K562 (cell line): Measurements from ENCODE around the gene GABRD.

ENCODE experiments used
- CBX1 ChIP-seq: sonication (generic); IDR thresholded peaks from 2 replicates; pipeline ENCODE4 v1.6.1; 2016; ENCODE audit warnings: antibody characterized with exemption, low read depth, mild to moderate bottlenecking
- CTCF ChIP-seq, 3 experiments: IDR thresholded peaks in 2 of 3; conservative IDR thresholded peaks in 1 of 3; 2 replicates each; pipeline ENCODE4 v1.5.1; 2011 to 2012; ENCODE audit warnings: low read length in 3 of 3, mild to moderate bottlenecking in 3 of 3, control low read depth in 2 of 3, improper control_type of control experiment in 1 of 3, inconsistent platforms in 1 of 3, low read depth in 1 of 3, mixed read lengths in 1 of 3, moderate library complexity in 1 of 3; ENCODE audit not compliant: insufficient read depth in 2 of 3
- EGR1 ChIP-seq: fragments of 450-650 bp; conservative IDR thresholded peaks from 2 replicates; pipeline ENCODE4 v1.6.1; 2017; ENCODE audit warnings: mild to moderate bottlenecking
- ELF1 ChIP-seq: fragments of 200-800 bp; sonication (Bioruptor generic); IDR thresholded peaks from 2 replicates; pipeline ENCODE4 v1.6.1; 2016; ENCODE audit warnings: missing genetic modification characterization, missing compliant biosample characterization
- EP300 ChIP-seq: IDR thresholded peaks from 2 replicates; pipeline ENCODE4 v1.6.1; 2012; ENCODE audit warnings: low read length, improper control_type of control experiment
- HNRNPLL ChIP-seq: fragments of 200-400 bp; formaldehyde crosslinking; IDR thresholded peaks from 2 replicates; pipeline ENCODE4 v1.6.1; 2017; ENCODE audit warnings: low read length, low read depth, mild to moderate bottlenecking; ENCODE audit not compliant: poor library complexity, severe bottlenecking
- POLR2A ChIP-seq: fragments of 450-650 bp; conservative IDR thresholded peaks from 2 replicates; pipeline ENCODE4 v1.6.1; 2016
- POLR2AphosphoS5 ChIP-seq: IDR thresholded peaks from 2 replicates; pipeline ENCODE4 v1.6.1; 2011; ENCODE audit warnings: mild to moderate bottlenecking, low read depth, low read length, moderate library complexity; ENCODE audit not compliant: control insufficient read depth, insufficient read depth
- SRSF7 ChIP-seq: fragments of 200-400 bp; formaldehyde crosslinking; optimal IDR thresholded peaks from 2 replicates; pipeline ENCODE3; 2017; ENCODE audit warnings: mild to moderate bottlenecking, low read depth, low read length
- ZNF3 ChIP-seq: fragments of 250-450 bp; sonication (Bioruptor Pico); IDR thresholded peaks from 2 replicates; pipeline ENCODE4 v1.5.0; 2021; ENCODE audit warnings: mild to moderate bottlenecking, moderate library complexity

- no peak for TF ChIP-seq SRSF7
- no peak for TF ChIP-seq ELF1
- TF ChIP-seq HNRNPLL: no peak
- TF ChIP-seq CTCF (IDR thresholded peaks at IDR 0.05 in 2 of 3, conservative IDR thresholded peaks at IDR 0.05 in 1 of 3; ENCODE audit: insufficient read depth in 2 of 3, low read depth in 1 of 3, low read length in 3 of 3): no peak
- no peak for TF ChIP-seq POLR2AphosphoS5
- TF ChIP-seq EP300: no peak
- TF ChIP-seq EGR1: no peak
- no peak for TF ChIP-seq ZNF3
- TF ChIP-seq CBX1: no peak
- no peak for TF ChIP-seq POLR2A
Observed at GRCh38 chr1:2059290-2059953, 40.3 kb downstream of the GABRD start.
